HCT116 (cell line): ENCODE data around the gene PKNOX2. TPM values are rescaled to one million over a fixed set of nuclear protein-coding genes. Genes with fewer than 3 reads are reported as not detected.

Experiments
- ATAC-seq: fragments of 200-7000 bp; cut with Tn5 transposase; 2 replicates; pipeline ENCODE4 v1.9.1; 2020; ENCODE audit warnings: mild to moderate bottlenecking, moderate library complexity
- BruUV-seq: library from RNA; stranded (reverse); fragments of 400-500 nt; replicated peaks from 2 replicates; lab custom pipeline; 2021; lab: Mats Ljungman, UMichigan
- CTCF ChIA-PET: fragments of 300-600 bp; sonication (Branson Sonifier 250); formaldehyde crosslinking; loops from one replicate; lab custom pipeline; 2021; ENCODE audit warnings: antibody characterized with exemption; lab: Charles Lee
- POLR2A ChIA-PET: fragments of 300-600, 350-600 bp; sonication (Branson Sonifier 250); formaldehyde crosslinking; loops from one replicate; lab custom pipeline; 2021; ENCODE audit warnings: antibody characterized with exemption; lab: Charles Lee
- RAD21 ChIA-PET, 2 experiments: fragments of 300-600 bp; sonication (Branson Sonifier 250); formaldehyde crosslinking; loops; one replicate each; lab custom pipeline; 2023; ENCODE audit warnings: low total read pairs in 2 of 2; ENCODE audit not compliant: uncharacterized antibody in 2 of 2, unreplicated experiment in 2 of 2, low non-redundant PET in 1 of 2; lab: Charles Lee
- DNase-seq: peaks from one replicate; pipeline ENCODE4 v3.0.0-alpha.2; 2010; ENCODE audit warnings: low read depth, low spot score
- H2AFZ ChIP-seq: fragments of 200-600 bp; shearing (Covaris generic), sonication (generic); 2 replicates; pipeline ENCODE4 v1.6.1; 2017; ENCODE audit warnings: low read depth, mixed run types, mixed read lengths, antibody characterized with exemption, low read length; ENCODE audit not compliant: poor library complexity, severe bottlenecking
- H3K27ac ChIP-seq: 2 replicates; pipeline ENCODE4 v1.5.1; 2012; ENCODE audit warnings: low read depth, low read length
- H3K27me3 ChIP-seq: fragments of 200-600 bp; sonication (generic); 2 replicates; pipeline ENCODE4 v1.6.1; 2016; ENCODE audit warnings: mixed run types, low read length, mixed read lengths; ENCODE audit not compliant: insufficient read depth
- H3K36me3 ChIP-seq, 2 experiments: fragments of 200-500 bp in 1 of 2; fragments of 200-600 bp in 1 of 2; sonication (Bioruptor generic) in 1 of 2; sonication (generic) in 1 of 2; 2 replicates each; pipeline versions ENCODE4 v1.5.1 to v1.6.1; 2014 to 2016; ENCODE audit warnings: low read length in 2 of 2, inconsistent platforms in 1 of 2, mixed read lengths in 1 of 2, mixed run types in 1 of 2; ENCODE audit not compliant: insufficient read depth in 2 of 2, control insufficient read depth in 1 of 2
- H3K4me1 ChIP-seq, 2 experiments: fragments of 200-600 bp in 1 of 2; sonication (generic) in 1 of 2; 2 replicates each; pipeline versions ENCODE4 v1.5.1 to v1.6.1; 2012 to 2017; ENCODE audit warnings: low read length in 2 of 2, inconsistent platforms in 1 of 2, mild to moderate bottlenecking in 1 of 2, mixed read lengths in 1 of 2, mixed run types in 1 of 2, moderate library complexity in 1 of 2; ENCODE audit not compliant: insufficient read depth in 2 of 2, control insufficient read depth in 1 of 2
- H3K4me2 ChIP-seq: fragments of 200-600 bp; sonication (generic); 2 replicates; pipeline ENCODE4 v1.6.1; 2017; ENCODE audit warnings: mixed run types, low read length, mixed read lengths
- H3K4me3 ChIP-seq, 2 experiments: fragments of 200-600 bp in 1 of 2; sonication (generic) in 1 of 2; replicated peaks in 1 of 2; 2 replicates each; pipeline ENCODE4 v1.5.1; 2011 to 2016; ENCODE audit warnings: low read length in 2 of 2, control low read depth in 1 of 2, low read depth in 1 of 2, mild to moderate bottlenecking in 1 of 2, mixed read lengths in 1 of 2, mixed run types in 1 of 2
- H3K79me2 ChIP-seq: fragments of 200-600 bp; sonication (generic); 2 replicates; pipeline ENCODE4 v1.6.1; 2017; ENCODE audit warnings: mild to moderate bottlenecking, mixed run types, low read length, moderate library complexity, mixed read lengths; ENCODE audit not compliant: insufficient read depth
- H3K9ac ChIP-seq: fragments of 200-600 bp; sonication (generic); 2 replicates; pipeline ENCODE4 v1.6.1; 2016; ENCODE audit warnings: low read length, mixed read lengths
- H3K9me2 ChIP-seq: fragments of 200-600 bp; sonication (generic), shearing (Covaris generic); 2 replicates; pipeline ENCODE4 v1.6.1; 2017; ENCODE audit warnings: mixed run types, mild to moderate bottlenecking, moderate library complexity; ENCODE audit not compliant: insufficient read depth
- H3K9me3 ChIP-seq, 2 experiments: fragments of 200-500 bp in 1 of 2; fragments of 200-600 bp in 1 of 2; sonication (Bioruptor generic) in 1 of 2; sonication (generic) in 1 of 2; 2 replicates each; pipeline ENCODE4 v1.6.1; 2014 to 2017; ENCODE audit warnings: low read length in 2 of 2, mixed read lengths in 2 of 2, inconsistent platforms in 1 of 2, low read depth in 1 of 2, mild to moderate bottlenecking in 1 of 2, mixed run types in 1 of 2, moderate library complexity in 1 of 2; ENCODE audit not compliant: control insufficient read depth in 1 of 2, insufficient read depth in 1 of 2
- H4K20me1 ChIP-seq: fragments of 200-600 bp; sonication (generic), shearing (Covaris generic); 2 replicates; pipeline ENCODE4 v1.6.1; 2017; ENCODE audit warnings: mixed run types, mild to moderate bottlenecking, moderate library complexity; ENCODE audit not compliant: insufficient read depth
- EGR1 ChIP-seq: IDR thresholded peaks from 2 replicates; pipeline ENCODE4 v1.6.1; 2012; ENCODE audit warnings: low read depth
- ELF1 ChIP-seq: IDR thresholded peaks from 2 replicates; pipeline ENCODE4 v1.6.1; 2012; ENCODE audit warnings: low read depth, borderline replicate concordance
- FOSL1 ChIP-seq: IDR thresholded peaks from 2 replicates; pipeline ENCODE4 v1.6.1; 2012; ENCODE audit warnings: low read depth
- JUND ChIP-seq: IDR thresholded peaks from 2 replicates; pipeline ENCODE4 v1.6.1; 2012
- POLR2A ChIP-seq: IDR thresholded peaks from 2 replicates; pipeline ENCODE4 v1.7.0; 2011; ENCODE audit warnings: borderline replicate concordance; ENCODE audit not compliant: insufficient read depth, insufficient read length; ENCODE audit errors: extremely low read depth
- POLR2AphosphoS5 ChIP-seq: IDR thresholded peaks from 2 replicates; pipeline ENCODE4 v1.6.1; 2011; ENCODE audit warnings: mild to moderate bottlenecking, low read depth, low read length, moderate library complexity
- RAD21 ChIP-seq: IDR thresholded peaks from 2 replicates; pipeline ENCODE4 v1.6.1; 2012; ENCODE audit warnings: low read depth, mild to moderate bottlenecking
- YY1 ChIP-seq: IDR thresholded peaks from 2 replicates; pipeline ENCODE4 v1.6.1; 2011; ENCODE audit warnings: low read length, low read depth, moderate library complexity, mild to moderate bottlenecking; ENCODE audit not compliant: insufficient replicate concordance; ENCODE audit errors: extremely low read depth
- ZBTB33 ChIP-seq: IDR thresholded peaks from 2 replicates; pipeline ENCODE4 v1.6.1; 2011; ENCODE audit warnings: mild to moderate bottlenecking, low read length, moderate library complexity; ENCODE audit not compliant: insufficient replicate concordance; ENCODE audit errors: extremely low read depth
- ZNF274 ChIP-seq: fragments of 200-500 bp; sonication (Bioruptor generic); IDR thresholded peaks from 2 replicates; pipeline ENCODE4 v1.6.1; 2014; ENCODE audit warnings: mild to moderate bottlenecking, low read depth, low read length, inconsistent platforms
- intact Hi-C: fragments of 100-400 bp; cut with micrococcal nuclease; formaldehyde crosslinking; loops from 2 replicates; pipeline ENCODE4 v1.10.0; 2022
- total RNA-seq: library from RNA; stranded (reverse); gene quantifications from one replicate; pipeline ENCODE4 v1.2.1, GENCODE V29; 2021; ENCODE audit not compliant: unreplicated experiment

The PKNOX2 gene
- total RNA-seq, 1 experiment from 2014 or later: 0.20 TPM

DNA sequence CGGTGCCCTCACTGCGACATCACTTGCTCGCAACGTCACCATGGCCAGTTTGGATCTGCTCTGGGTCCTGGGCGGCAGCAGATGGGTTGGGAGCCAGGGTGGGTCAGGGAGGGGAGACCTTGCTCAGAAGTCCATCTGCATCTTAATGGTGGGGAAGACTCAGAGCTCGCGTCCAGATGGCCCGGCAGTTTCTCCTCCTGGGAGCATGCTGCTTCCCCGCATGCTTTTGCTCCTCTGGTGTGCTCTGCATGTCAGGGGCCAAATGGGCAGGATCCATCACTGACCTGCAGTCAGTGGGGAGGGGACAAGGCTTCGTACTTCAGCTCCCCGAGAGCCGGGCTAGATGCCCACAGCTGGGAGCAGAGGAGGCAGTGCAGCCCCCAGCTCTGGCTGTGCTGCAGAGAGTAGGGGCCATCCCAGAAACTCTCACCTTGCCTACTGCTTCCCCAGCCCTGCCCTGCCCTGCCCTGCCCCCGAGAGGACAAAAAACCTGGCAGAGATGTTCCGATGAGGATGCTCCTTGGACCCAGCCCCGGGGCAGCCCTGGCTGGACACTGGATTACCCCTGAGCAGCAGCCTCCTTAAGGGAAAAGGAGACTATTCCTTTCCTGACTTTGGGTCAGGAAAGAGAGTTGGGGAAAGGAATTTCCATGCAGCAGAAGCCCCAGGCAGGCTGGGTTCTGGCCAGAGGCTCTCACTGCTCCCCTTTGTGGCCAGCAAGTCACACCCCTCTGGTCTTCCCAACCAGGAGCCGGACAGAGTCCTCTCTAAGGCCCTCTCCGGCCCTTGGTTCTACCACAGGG is 149.9 kb downstream of the PKNOX2 start:
- Histone ChIP-seq H4K20me1 (no peaks in the 10 kb centered on the region), H3K9me3 (no peaks in the 10 kb centered on the region), H3K79me2 (no peaks in the 10 kb centered on the region), H2AFZ (no peak overlapping the region), H3K36me3 (no peaks in the 10 kb centered on the region), H3K4me2 (no peak overlapping the region), H3K4me1 (no peaks in the 10 kb centered on the region), H3K27ac (no peak overlapping the region), H3K9me2 (no peaks in the 10 kb centered on the region), H3K9ac (no peak overlapping the region), H3K4me3 (no peak overlapping the region), H3K27me3 (no peaks in the 10 kb centered on the region)
- intact Hi-C loops: no loop called here
- DNase-seq (no peak), ATAC-seq (no peak)
- POLR2A ChIA-PET: no interaction called here
- no TSS peak for BruUV-seq
- TF ChIP-seq POLR2A (no peak), POLR2AphosphoS5 (no peak), YY1 (no peak), FOSL1 (no peak), EGR1 (no peak), ELF1 (no peak), RAD21 (no peak), ZNF274 (no peak), JUND (no peak), ZBTB33 (no peak)
- CTCF ChIA-PET: no interaction called here
- RAD21 ChIA-PET: no interaction called here
